Measurements from ENCODE around the gene CRELD2.

The CRELD2 gene

GRCh38 chr22:49913446-49913845 lies 5.0 kb upstream of the CRELD2 start:
- no peak for ATAC-seq

- ATAC-seq, result no peak
Measured at GRCh38 chr22:49914256-49914655, 4.2 kb upstream of the CRELD2 start.

- no peak for ATAC-seq
Measured at GRCh38 chr22:49915610-49916009, 2.8 kb upstream of the CRELD2 start.

GRCh38 chr22:49916831-49917230 lies 1.6 kb upstream of the CRELD2 start:
- no peak for ATAC-seq

- ATAC-seq, result no peak
Measured at GRCh38 chr22:49918911-49919881, 762 bp downstream of the CRELD2 start.

- ATAC-seq, result no peak
Measured at GRCh38 chr22:49920859-49921258, 2.4 kb downstream of the CRELD2 start.

GRCh38 chr22:49921508-49922278 lies 3.3 kb downstream of the CRELD2 start:
- ATAC-seq, result no peak

GRCh38 chr22:49922484-49922883 lies 4.0 kb downstream of the CRELD2 start:
- ATAC-seq, result no peak

- ATAC-seq, result no peak
Measured at GRCh38 chr22:49922926-49923325, 4.5 kb downstream of the CRELD2 start.

- ATAC-seq, result no peak
Measured at GRCh38 chr22:49923445-49923844, 5.0 kb downstream of the CRELD2 start.

- no peak for ATAC-seq
Measured at GRCh38 chr22:49924113-49924833, 5.8 kb downstream of the CRELD2 start.

- peak; percentile 74 to 77 for ATAC-seq
Measured at GRCh38 chr22:49925525-49926128, 7.2 kb downstream of the CRELD2 start.

GRCh38 chr22:49926916-49927315 lies 8.5 kb downstream of the CRELD2 start:
- no peak for ATAC-seq

- ATAC-seq, result no peak
Measured at GRCh38 chr22:49927483-49928184, 9.2 kb downstream of the CRELD2 start.

GRCh38 chr22:49928185-49928495 lies 9.7 kb downstream of the CRELD2 start:
- ATAC-seq, result no peak

- no peak for ATAC-seq
Measured at GRCh38 chr22:49928555-49929210, 10.2 kb downstream of the CRELD2 start.

- peak; percentile 76 to 78 for ATAC-seq
Measured at GRCh38 chr22:49929211-49929979, 11.0 kb downstream of the CRELD2 start.

- no peak for ATAC-seq
Measured at GRCh38 chr22:49929994-49930575, 11.7 kb downstream of the CRELD2 start.

GRCh38 chr22:49930596-49931412 lies 12.4 kb downstream of the CRELD2 start:
- ATAC-seq, result peak; percentile 18 to 25

Data from activated CD4-positive, CD25-positive, alpha-beta regulatory T cell treated with anti-CD3 and anti-CD28 coated beads, Interleukin-2, amount 50 U/mL, for 24 hours (primary cell).